HEK293 (cell line): ENCODE data around the gene MAML1.

ENCODE experiments used
- EGR2 ChIP-seq: fragments of 450-650 bp; formaldehyde crosslinking; IDR thresholded peaks from 2 replicates; pipeline ENCODE4 v1.5.1; 2016; ENCODE audit warnings: low read depth, missing biosample characterization, missing genetic modification characterization
- GLI2 ChIP-seq: fragments of 450-650 bp; formaldehyde crosslinking; IDR thresholded peaks from 2 replicates; pipeline ENCODE4; 2017; ENCODE audit warnings: missing biosample characterization, missing genetic modification characterization, low read depth, borderline replicate concordance
- HOXA7 ChIP-seq: sonication (generic); formaldehyde crosslinking; IDR thresholded peaks from 2 replicates; pipeline ENCODE4 v1.8.1; 2022; ENCODE audit warnings: missing genetic modification reagents, borderline replicate concordance
- PBX3 ChIP-seq: sonication (generic); formaldehyde crosslinking; IDR thresholded peaks from 2 replicates; pipeline ENCODE4 v1.8.1; 2022; ENCODE audit warnings: mild to moderate bottlenecking, moderate library complexity, missing genetic modification reagents
- SP7 ChIP-seq: fragments of 450-650 bp; formaldehyde crosslinking; IDR thresholded peaks from 2 replicates; pipeline ENCODE4 v1.5.1; 2016; ENCODE audit warnings: missing biosample characterization, missing genetic modification characterization
- YY1 ChIP-seq: fragments of 450-650 bp; formaldehyde crosslinking; IDR thresholded peaks from 2 replicates; pipeline ENCODE4 v1.5.1; 2018; ENCODE audit warnings: missing biosample characterization, missing genetic modification characterization
- ZEB2 ChIP-seq: fragments of 450-650 bp; formaldehyde crosslinking; IDR thresholded peaks from 2 replicates; pipeline ENCODE4 v1.5.1; 2016; ENCODE audit warnings: missing biosample characterization, missing genetic modification characterization
- ZFP37 ChIP-seq: fragments of 450-650 bp; formaldehyde crosslinking; IDR thresholded peaks from 2 replicates; pipeline ENCODE4 v1.5.1; 2016; ENCODE audit warnings: missing biosample characterization, missing genetic modification characterization
- ZNF114 ChIP-seq: fragments of 450-650 bp; formaldehyde crosslinking; IDR thresholded peaks from 2 replicates; pipeline ENCODE4 v1.5.0; 2017; ENCODE audit warnings: missing biosample characterization, missing genetic modification characterization
- ZNF155 ChIP-seq: fragments of 450-650 bp; formaldehyde crosslinking; IDR thresholded peaks from 2 replicates; pipeline ENCODE4 v1.5.1; 2016; ENCODE audit warnings: missing biosample characterization, missing genetic modification characterization
- ZNF223 ChIP-seq: fragments of 450-650 bp; formaldehyde crosslinking; IDR thresholded peaks from 2 replicates; pipeline ENCODE4 v1.5.1; 2016; ENCODE audit warnings: missing biosample characterization, missing genetic modification characterization
- ZNF280C ChIP-seq: fragments of 450-650 bp; formaldehyde crosslinking; IDR thresholded peaks from 2 replicates; pipeline ENCODE4 v1.5.1; 2016; ENCODE audit warnings: missing biosample characterization, missing genetic modification characterization
- ZNF404 ChIP-seq: fragments of 450-650 bp; formaldehyde crosslinking; IDR thresholded peaks from 2 replicates; pipeline ENCODE4 v1.5.1; 2017; ENCODE audit warnings: missing biosample characterization, missing genetic modification characterization
- ZNF521 ChIP-seq: fragments of 450-650 bp; formaldehyde crosslinking; IDR thresholded peaks from 2 replicates; pipeline ENCODE4 v1.5.1; 2017; ENCODE audit warnings: missing biosample characterization, mild to moderate bottlenecking, missing genetic modification characterization
- ZNF561 ChIP-seq: fragments of 450-650 bp; IDR thresholded peaks from 2 replicates; pipeline ENCODE4 v1.5.1; 2018; ENCODE audit warnings: missing biosample characterization, missing genetic modification characterization, borderline replicate concordance
- ZNF596 ChIP-seq: fragments of 450-650 bp; IDR thresholded peaks from 2 replicates; pipeline ENCODE4 v1.5.0; 2018; ENCODE audit warnings: missing biosample characterization, mild to moderate bottlenecking, missing genetic modification characterization, moderate library complexity
- ZNF658 ChIP-seq: fragments of 450-650 bp; formaldehyde crosslinking; IDR thresholded peaks from 2 replicates; pipeline ENCODE4; 2016; ENCODE audit warnings: missing biosample characterization, missing genetic modification characterization
- ZNF692 ChIP-seq: fragments of 450-650 bp; formaldehyde crosslinking; IDR thresholded peaks from 2 replicates; pipeline ENCODE4 v1.5.1; 2016; ENCODE audit warnings: missing biosample characterization, missing genetic modification characterization
- ZNF707 ChIP-seq: fragments of 450-650 bp; formaldehyde crosslinking; IDR thresholded peaks from 2 replicates; pipeline ENCODE4 v1.5.1; 2016; ENCODE audit warnings: missing biosample characterization, missing genetic modification characterization
- TF ChIP-seq, protein P1 (sequence below): fragments of 450-650 bp; formaldehyde crosslinking; IDR thresholded peaks from 2 replicates; pipeline ENCODE4 v1.5.1; 2016; ENCODE audit warnings: missing biosample characterization, missing genetic modification characterization
- TF ChIP-seq, protein P2 (sequence below): fragments of 450-650 bp; formaldehyde crosslinking; IDR thresholded peaks from 2 replicates; pipeline ENCODE4 v1.5.1; 2016; ENCODE audit warnings: missing biosample characterization, missing genetic modification characterization
- TF ChIP-seq, protein P3 (sequence below): fragments of 450-650 bp; formaldehyde crosslinking; IDR thresholded peaks from 2 replicates; pipeline ENCODE4 v1.5.1; 2016; ENCODE audit warnings: missing biosample characterization, missing genetic modification characterization
- TF ChIP-seq, protein P4 (sequence below): fragments of 450-650 bp; formaldehyde crosslinking; optimal IDR thresholded peaks from 2 replicates; pipeline ENCODE3; 2016; ENCODE audit warnings: missing biosample characterization, mild to moderate bottlenecking, missing genetic modification characterization

MAML1 gene

GRCh38 chr5:179698935-179699615 is 33.5 kb upstream of the MAML1 start, which contains the start of gene CANX (continued):
- TF ChIP-seq PBX3 (no peak), ZEB2 (tag by site-specific recombination) (no peak), ZFP37 (tag by site-specific recombination) (peak; percentile 45; the same call in 1 of the 2 replicates), SP7 (no peak), ZNF596 (tag by site-specific recombination) (peak; percentile 69), GLI2 (tag by site-specific recombination) (no peak), ZNF521 (tag by site-specific recombination) (no peak), HOXA7 (CRISPR knock-in tag) (no peak), EGR2 (tag by site-specific recombination) (peak; percentile 89), ZNF114 (tag by site-specific recombination) (no peak), ZNF561 (tag by site-specific recombination) (peak; percentile 30; the same call in 1 of the 2 replicates), ZNF707 (tag by site-specific recombination) (no peak), ZNF223 (tag by site-specific recombination) (no peak), ZNF658 (no peak), ZNF404 (tag by site-specific recombination) (no peak), ZNF692 (tag by site-specific recombination) (peak; percentile 44), ZNF155 (tag by site-specific recombination) (no peak), ZNF280C (no peak), YY1 (tag by site-specific recombination) (peak; percentile 54; the same call in 1 of the 2 replicates)
- TF ChIP-seq, protein P1, sequence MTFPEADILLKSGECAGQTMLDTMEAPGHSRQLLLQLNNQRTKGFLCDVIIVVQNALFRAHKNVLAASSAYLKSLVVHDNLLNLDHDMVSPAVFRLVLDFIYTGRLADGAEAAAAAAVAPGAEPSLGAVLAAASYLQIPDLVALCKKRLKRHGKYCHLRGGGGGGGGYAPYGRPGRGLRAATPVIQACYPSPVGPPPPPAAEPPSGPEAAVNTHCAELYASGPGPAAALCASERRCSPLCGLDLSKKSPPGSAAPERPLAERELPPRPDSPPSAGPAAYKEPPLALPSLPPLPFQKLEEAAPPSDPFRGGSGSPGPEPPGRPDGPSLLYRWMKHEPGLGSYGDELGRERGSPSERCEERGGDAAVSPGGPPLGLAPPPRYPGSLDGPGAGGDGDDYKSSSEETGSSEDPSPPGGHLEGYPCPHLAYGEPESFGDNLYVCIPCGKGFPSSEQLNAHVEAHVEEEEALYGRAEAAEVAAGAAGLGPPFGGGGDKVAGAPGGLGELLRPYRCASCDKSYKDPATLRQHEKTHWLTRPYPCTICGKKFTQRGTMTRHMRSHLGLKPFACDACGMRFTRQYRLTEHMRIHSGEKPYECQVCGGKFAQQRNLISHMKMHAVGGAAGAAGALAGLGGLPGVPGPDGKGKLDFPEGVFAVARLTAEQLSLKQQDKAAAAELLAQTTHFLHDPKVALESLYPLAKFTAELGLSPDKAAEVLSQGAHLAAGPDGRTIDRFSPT (tag by site-specific recombination) = peak; percentile 92
- TF ChIP-seq, protein P2, sequence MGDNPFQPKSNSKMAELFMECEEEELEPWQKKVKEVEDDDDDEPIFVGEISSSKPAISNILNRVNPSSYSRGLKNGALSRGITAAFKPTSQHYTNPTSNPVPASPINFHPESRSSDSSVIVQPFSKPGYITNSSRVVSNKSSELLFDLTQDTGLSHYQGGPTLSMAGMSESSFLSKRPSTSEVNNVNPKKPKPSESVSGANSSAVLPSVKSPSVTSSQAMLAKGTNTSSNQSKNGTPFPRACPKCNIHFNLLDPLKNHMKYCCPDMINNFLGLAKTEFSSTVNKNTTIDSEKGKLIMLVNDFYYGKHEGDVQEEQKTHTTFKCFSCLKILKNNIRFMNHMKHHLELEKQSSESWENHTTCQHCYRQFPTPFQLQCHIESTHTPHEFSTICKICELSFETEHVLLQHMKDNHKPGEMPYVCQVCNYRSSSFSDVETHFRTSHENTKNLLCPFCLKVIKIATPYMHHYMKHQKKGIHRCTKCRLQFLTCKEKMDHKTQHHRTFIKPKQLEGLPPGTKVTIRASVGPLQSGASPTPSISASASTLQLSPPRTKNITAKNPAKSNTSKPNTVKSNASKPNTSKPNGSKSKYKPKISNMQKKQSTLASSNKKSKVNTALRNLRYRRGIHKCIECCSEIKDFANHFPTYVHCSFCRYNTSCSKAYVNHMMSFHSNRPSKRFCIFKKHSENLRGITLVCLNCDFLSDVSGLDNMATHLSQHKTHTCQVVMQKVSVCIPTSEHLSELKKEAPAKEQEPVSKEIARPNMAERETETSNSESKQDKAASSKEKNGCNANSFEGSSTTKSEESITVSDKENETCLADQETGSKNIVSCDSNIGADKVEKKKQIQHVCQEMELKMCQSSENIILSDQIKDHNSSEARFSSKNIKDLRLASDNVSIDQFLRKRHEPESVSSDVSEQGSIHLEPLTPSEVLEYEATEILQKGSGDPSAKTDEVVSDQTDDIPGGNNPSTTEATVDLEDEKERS (tag by site-specific recombination) = no peak
- TF ChIP-seq, protein P3, sequence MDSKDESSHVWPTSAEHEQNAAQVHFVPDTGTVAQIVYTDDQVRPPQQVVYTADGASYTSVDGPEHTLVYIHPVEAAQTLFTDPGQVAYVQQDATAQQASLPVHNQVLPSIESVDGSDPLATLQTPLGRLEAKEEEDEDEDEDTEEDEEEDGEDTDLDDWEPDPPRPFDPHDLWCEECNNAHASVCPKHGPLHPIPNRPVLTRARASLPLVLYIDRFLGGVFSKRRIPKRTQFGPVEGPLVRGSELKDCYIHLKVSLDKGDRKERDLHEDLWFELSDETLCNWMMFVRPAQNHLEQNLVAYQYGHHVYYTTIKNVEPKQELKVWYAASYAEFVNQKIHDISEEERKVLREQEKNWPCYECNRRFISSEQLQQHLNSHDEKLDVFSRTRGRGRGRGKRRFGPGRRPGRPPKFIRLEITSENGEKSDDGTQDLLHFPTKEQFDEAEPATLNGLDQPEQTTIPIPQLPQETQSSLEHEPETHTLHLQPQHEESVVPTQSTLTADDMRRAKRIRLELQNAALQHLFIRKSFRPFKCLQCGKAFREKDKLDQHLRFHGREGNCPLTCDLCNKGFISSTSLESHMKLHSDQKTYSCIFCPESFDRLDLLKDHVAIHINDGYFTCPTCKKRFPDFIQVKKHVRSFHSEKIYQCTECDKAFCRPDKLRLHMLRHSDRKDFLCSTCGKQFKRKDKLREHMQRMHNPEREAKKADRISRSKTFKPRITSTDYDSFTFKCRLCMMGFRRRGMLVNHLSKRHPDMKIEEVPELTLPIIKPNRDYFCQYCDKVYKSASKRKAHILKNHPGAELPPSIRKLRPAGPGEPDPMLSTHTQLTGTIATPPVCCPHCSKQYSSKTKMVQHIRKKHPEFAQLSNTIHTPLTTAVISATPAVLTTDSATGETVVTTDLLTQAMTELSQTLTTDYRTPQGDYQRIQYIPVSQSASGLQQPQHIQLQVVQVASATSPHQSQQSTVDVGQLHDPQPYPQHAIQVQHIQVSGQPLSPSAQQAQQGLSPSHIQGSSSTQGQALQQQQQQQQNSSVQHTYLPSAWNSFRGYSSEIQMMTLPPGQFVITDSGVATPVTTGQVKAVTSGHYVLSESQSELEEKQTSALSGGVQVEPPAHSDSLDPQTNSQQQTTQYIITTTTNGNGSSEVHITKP (tag by site-specific recombination) = no peak
- TF ChIP-seq, protein P4, sequence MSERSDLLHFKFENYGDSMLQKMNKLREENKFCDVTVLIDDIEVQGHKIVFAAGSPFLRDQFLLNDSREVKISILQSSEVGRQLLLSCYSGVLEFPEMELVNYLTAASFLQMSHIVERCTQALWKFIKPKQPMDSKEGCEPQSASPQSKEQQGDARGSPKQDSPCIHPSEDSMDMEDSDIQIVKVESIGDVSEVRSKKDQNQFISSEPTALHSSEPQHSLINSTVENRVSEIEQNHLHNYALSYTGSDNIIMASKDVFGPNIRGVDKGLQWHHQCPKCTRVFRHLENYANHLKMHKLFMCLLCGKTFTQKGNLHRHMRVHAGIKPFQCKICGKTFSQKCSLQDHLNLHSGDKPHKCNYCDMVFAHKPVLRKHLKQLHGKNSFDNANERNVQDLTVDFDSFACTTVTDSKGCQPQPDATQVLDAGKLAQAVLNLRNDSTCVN (tag by site-specific recombination) = peak; percentile 96
